ENCODE results near the gene CMSS1.

CMSS1 gene

GRCh38 chr3:100184948-100185570, 367.4 kb downstream of the CMSS1 start:
- H3K4me2 ChIP-seq (ENCODE audit: low read depth, low read length) = no peak overlapping the region
- TF ChIP-seq CTCF (IDR thresholded peaks at IDR 0.05; ENCODE audit: low read length) = no peak
- TF ChIP-seq EZH2 (optimal IDR thresholded peaks at IDR 0.05; ENCODE audit: low read depth, low read length) = no peak
- TF ChIP-seq EZH2phosphoT487 (IDR thresholded peaks at IDR 0.05; ENCODE audit: low read length) = no peak

GRCh38 chr3:100185847-100186246, 368.2 kb downstream of the CMSS1 start:
- Histone ChIP-seq H2AFZ (ENCODE audit: low read length) (no peak overlapping the region), H3K27ac (ENCODE audit: low read length) (no peak overlapping the region), H4K20me1 (ENCODE audit: insufficient read depth, low read length) (no peaks in the 10 kb centered on the region), H3K9me3 (replicated peaks; ENCODE audit: insufficient read depth, low read length) (no peaks in the 10 kb centered on the region), H3K9ac (ENCODE audit: low read length) (no peak overlapping the region), H3K4me1 (ENCODE audit: low read length) (no peaks in the 10 kb centered on the region), H3K4me2 (ENCODE audit: low read depth, low read length) (no peak overlapping the region), H3K79me2 (ENCODE audit: low read length) (no peaks in the 10 kb centered on the region), H3K9me2 (replicated peaks; ENCODE audit: insufficient read depth, low read length) (no peaks in the 10 kb centered on the region), H3K36me3 (replicated peaks; ENCODE audit: insufficient read depth, low read length) (no peaks in the 10 kb centered on the region), H3K27me3 (replicated peaks; ENCODE audit: insufficient read depth, low read length) (no peaks in the 10 kb centered on the region), H3K4me3 (ENCODE audit: low read length) (no peak overlapping the region), H3F3A (ENCODE audit: insufficient read depth, low read length) (no peaks in the 10 kb centered on the region)
- DNase-seq = no peak
- no peak for TF ChIP-seq EZH2phosphoT487 (IDR thresholded peaks at IDR 0.05; ENCODE audit: low read length)
- no peak for TF ChIP-seq EZH2 (optimal IDR thresholded peaks at IDR 0.05; ENCODE audit: low read depth, low read length)
- no peak for TF ChIP-seq CTCF (IDR thresholded peaks at IDR 0.05; ENCODE audit: low read length)

More at GRCh38 chr3:100184948-100185570, 367.4 kb downstream of the CMSS1 start:
- no peak overlapping the region for H2AFZ ChIP-seq (ENCODE audit: low read length)
- H3K27me3 ChIP-seq (replicated peaks; ENCODE audit: insufficient read depth, low read length) = no peaks in the 10 kb centered on the region
- H3K4me1 ChIP-seq (ENCODE audit: low read length) = no peaks in the 10 kb centered on the region
- H3K27ac ChIP-seq (ENCODE audit: low read length) = no peak overlapping the region
- H3K36me3 ChIP-seq (replicated peaks; ENCODE audit: insufficient read depth, low read length) = no peaks in the 10 kb centered on the region
- no peak for DNase-seq
- H3F3A ChIP-seq (ENCODE audit: insufficient read depth, low read length) = no peaks in the 10 kb centered on the region
- H3K79me2 ChIP-seq (ENCODE audit: low read length) = no peaks in the 10 kb centered on the region
- H3K9me3 ChIP-seq (replicated peaks; ENCODE audit: insufficient read depth, low read length) = no peaks in the 10 kb centered on the region
- H3K9ac ChIP-seq (ENCODE audit: low read length) = no peak overlapping the region
- H4K20me1 ChIP-seq (ENCODE audit: insufficient read depth, low read length) = no peaks in the 10 kb centered on the region
- H3K9me2 ChIP-seq (replicated peaks; ENCODE audit: insufficient read depth, low read length) = no peaks in the 10 kb centered on the region
- H3K4me3 ChIP-seq (ENCODE audit: low read length) = no peak overlapping the region

- Histone ChIP-seq H3K36me3 (replicated peaks; ENCODE audit: insufficient read depth, low read length) (no peaks in the 10 kb centered on the region), H3K9ac (ENCODE audit: low read length) (no peak overlapping the region), H3K79me2 (ENCODE audit: low read length) (no peaks in the 10 kb centered on the region), H3K4me1 (ENCODE audit: low read length) (no peaks in the 10 kb centered on the region), H3F3A (ENCODE audit: insufficient read depth, low read length) (no peaks in the 10 kb centered on the region), H3K4me3 (ENCODE audit: low read length) (no peak overlapping the region), H4K20me1 (ENCODE audit: insufficient read depth, low read length) (no peaks in the 10 kb centered on the region), H3K9me3 (replicated peaks; ENCODE audit: insufficient read depth, low read length) (no peaks in the 10 kb centered on the region), H3K4me2 (ENCODE audit: low read depth, low read length) (no peak overlapping the region), H3K9me2 (replicated peaks; ENCODE audit: insufficient read depth, low read length) (no peaks in the 10 kb centered on the region), H3K27ac (ENCODE audit: low read length) (no peak overlapping the region), H2AFZ (ENCODE audit: low read length) (no peak overlapping the region), H3K27me3 (replicated peaks; ENCODE audit: insufficient read depth, low read length) (no peaks in the 10 kb centered on the region)
- no peak for DNase-seq
- TF ChIP-seq EZH2 (optimal IDR thresholded peaks at IDR 0.05; ENCODE audit: low read depth, low read length) = no peak
- no peak for TF ChIP-seq EZH2phosphoT487 (IDR thresholded peaks at IDR 0.05; ENCODE audit: low read length)
- no peak for TF ChIP-seq CTCF (IDR thresholded peaks at IDR 0.05; ENCODE audit: low read length)
Measured at GRCh38 chr3:100189444-100189964, 371.8 kb downstream of the CMSS1 start.

All from MM.1S (cell line).